ENCODE measurements around the gene USP48. TPM values are rescaled to one million over a fixed set of nuclear protein-coding genes. Genes with fewer than 3 reads are reported as not detected.

Gene USP48
- total RNA-seq, result 14.9 and 20.0 TPM in 2 replicates

DNA sequence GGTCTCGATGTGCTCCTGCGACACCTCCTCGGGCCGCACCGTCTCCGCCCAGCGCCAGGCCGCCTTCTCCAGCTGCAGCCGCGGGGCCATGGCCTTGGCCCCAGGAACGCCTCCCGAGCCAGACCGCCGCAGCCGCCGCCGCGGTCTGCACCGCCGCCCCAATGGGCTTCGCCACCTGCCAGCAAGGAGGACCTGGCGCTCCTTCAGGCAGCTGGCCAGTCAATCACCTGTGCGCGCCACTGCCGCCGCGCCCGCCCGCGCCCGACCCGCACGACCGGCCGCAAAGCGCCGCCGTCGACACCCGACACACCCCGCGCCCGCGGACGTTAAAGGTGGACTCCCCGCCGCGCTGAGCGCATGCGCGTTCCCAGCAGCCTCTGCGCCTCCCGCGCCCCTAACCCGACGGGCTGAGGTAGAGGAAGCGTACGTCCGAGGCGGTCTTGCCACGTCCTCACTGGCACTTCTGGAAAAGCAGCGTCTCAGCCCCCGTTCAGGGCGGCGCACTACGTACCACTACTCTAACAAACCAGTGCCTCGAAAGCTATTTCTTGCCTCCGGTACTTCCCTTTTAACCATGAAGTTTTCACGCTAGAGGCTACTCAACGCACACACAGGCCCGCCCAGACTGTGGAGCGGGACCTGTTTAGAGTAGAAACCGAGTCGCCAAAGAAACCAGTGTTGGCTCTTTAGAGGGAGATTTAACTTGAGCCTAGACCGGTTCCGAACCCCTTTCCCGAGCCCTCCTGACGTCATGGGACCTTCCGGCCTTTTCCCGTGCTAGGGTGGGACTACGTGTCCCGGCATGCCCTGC is at the start of gene USP48:
TSS of gene USP48 (minus strand) at position 282 of the 811 bp plus-strand sequence. CDS start at position 90, 192 bp downstream.

GRCh38 chr1:21811875-21812305 is 28.9 kb upstream of the USP48 start, which contains the start of gene LDLRAD2:
TSS of gene LDLRAD2 (plus strand) at chr1:21812265. CDS start at chr1:21812452, 187 bp downstream.

DNA sequence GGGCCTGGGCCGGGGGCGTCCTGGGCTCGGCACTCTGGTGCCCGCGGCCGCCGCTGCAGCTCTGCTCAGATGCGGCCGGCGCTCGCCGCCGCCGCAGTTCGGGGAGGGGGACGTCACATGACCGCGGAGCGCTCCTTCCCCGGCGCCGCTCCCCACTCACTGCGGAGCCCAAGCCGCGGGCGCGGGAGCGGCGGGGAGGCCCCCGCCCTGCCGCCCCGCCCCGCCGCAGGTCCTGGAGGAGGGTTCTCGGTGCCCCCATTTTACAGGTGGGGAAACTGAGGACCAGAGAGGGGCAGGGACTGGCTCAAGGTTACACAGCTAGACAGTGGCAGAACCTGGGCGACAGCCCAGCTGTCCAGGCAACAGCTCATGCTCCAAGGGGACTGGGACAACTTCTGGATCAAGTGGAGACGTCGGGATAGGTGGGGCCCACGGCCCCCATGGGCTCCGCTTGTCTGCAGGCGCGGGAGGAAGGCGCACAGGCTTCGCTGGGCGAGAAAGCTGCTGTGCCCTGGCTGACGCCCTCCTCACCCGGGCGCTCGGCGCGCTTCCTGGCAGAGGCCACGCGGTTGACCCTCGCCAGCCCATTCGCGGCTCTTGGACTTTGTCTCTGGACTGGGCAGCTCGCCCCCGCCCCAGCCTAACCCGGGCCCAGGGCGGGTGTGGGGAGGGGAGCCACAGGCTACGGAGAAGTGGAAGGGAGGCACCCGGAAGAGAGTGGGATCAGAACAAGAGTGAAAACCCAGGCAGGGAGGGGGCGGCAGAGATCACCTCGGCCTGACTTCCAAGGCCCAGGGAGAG is 113.5 kb downstream of the USP48 start, which contains the start of gene RAP1GAP:
TSS of gene RAP1GAP (minus strand) at position 100 of the 801 bp plus-strand sequence. CDS start 49,325 bp downstream, outside the sequence.

Other genes with a start within 250 kb of the USP48 start
- 0.23 and 0.95 TPM in 2 replicates for gene RAP1GAP, start 113.8 kb downstream of the USP48 start, total RNA-seq
- gene LDLRAD2, start 29.1 kb upstream of the USP48 start, total RNA-seq, result not detected in 2 replicates
- gene HSPG2, start 154.2 kb upstream of the USP48 start, total RNA-seq, result 73.9 and 164 TPM in 2 replicates
- not detected in 2 replicates for gene CELA3B, start 193.9 kb upstream of the USP48 start, total RNA-seq
- not detected in 2 replicates for gene CELA3A, start 218.5 kb upstream of the USP48 start, total RNA-seq